Activated B cell treated with CpG ODN at 0.5 μM for 24 hours (primary cell): ENCODE measurements around the gene ALDH1A2. TPM values are rescaled to one million over a fixed set of nuclear protein-coding genes. Genes with fewer than 3 reads are reported as not detected.

Experiments used
- ATAC-seq: fragments of 200-7000 bp; cut with Tn5 transposase; one replicate; pipeline ENCODE4 v1.10.0; 2021; ENCODE audit warnings: low read depth, mild to moderate bottlenecking, moderate library complexity
- CTCF ChIA-PET: fragments of 350-600 bp; sonication (Branson Sonifier 250); formaldehyde crosslinking; loops from one replicate; lab custom pipeline; 2021; ENCODE audit warnings: antibody characterized with exemption; lab: Charles Lee
- POLR2A ChIA-PET: fragments of 350-600 bp; sonication (Branson Sonifier 250); formaldehyde crosslinking; loops from one replicate; lab custom pipeline; 2021; ENCODE audit warnings: antibody characterized with exemption; lab: Charles Lee
- DNase-seq: peaks from one replicate; pipeline ENCODE4 v3.0.0; 2022
- H3K27ac Mint-ChIP-seq: one replicate; pipeline ENCODE4 v1.8.0; 2020; ENCODE audit warnings: mixed read lengths
- H3K27me3 Mint-ChIP-seq: one replicate; pipeline ENCODE4 v1.8.0; 2021; ENCODE audit warnings: mixed read lengths
- H3K36me3 Mint-ChIP-seq: one replicate; pipeline ENCODE4 v1.8.0; 2021; ENCODE audit warnings: low read depth, mixed read lengths
- H3K4me1 Mint-ChIP-seq: one replicate; pipeline ENCODE4 v1.8.0; 2021; ENCODE audit warnings: mixed read lengths
- H3K4me3 Mint-ChIP-seq: one replicate; pipeline ENCODE4 v1.8.0; 2020; ENCODE audit warnings: mild to moderate bottlenecking, mixed read lengths
- H3K9me3 Mint-ChIP-seq: one replicate; pipeline ENCODE4 v1.8.0; 2020; ENCODE audit warnings: mixed read lengths
- intact Hi-C: fragments of 100-400 bp; cut with micrococcal nuclease; formaldehyde crosslinking; loops from one replicate; pipeline ENCODE4 v1.15.1; 2024
- total RNA-seq: library from RNA; stranded (reverse); gene quantifications from 2 replicates; pipeline ENCODE4 v1.2.3, GENCODE V29; 2022
- TF ChIP-seq, protein P1 (sequence below): fragments of 200-600 bp; IDR thresholded peaks from one replicate; pipeline ENCODE4 v1.8.0; 2022; ENCODE audit warnings: antibody characterized with exemption, mild to moderate bottlenecking

Gene ALDH1A2
- total RNA-seq, 1 donor from 2014 or later, result not detected

DNA sequence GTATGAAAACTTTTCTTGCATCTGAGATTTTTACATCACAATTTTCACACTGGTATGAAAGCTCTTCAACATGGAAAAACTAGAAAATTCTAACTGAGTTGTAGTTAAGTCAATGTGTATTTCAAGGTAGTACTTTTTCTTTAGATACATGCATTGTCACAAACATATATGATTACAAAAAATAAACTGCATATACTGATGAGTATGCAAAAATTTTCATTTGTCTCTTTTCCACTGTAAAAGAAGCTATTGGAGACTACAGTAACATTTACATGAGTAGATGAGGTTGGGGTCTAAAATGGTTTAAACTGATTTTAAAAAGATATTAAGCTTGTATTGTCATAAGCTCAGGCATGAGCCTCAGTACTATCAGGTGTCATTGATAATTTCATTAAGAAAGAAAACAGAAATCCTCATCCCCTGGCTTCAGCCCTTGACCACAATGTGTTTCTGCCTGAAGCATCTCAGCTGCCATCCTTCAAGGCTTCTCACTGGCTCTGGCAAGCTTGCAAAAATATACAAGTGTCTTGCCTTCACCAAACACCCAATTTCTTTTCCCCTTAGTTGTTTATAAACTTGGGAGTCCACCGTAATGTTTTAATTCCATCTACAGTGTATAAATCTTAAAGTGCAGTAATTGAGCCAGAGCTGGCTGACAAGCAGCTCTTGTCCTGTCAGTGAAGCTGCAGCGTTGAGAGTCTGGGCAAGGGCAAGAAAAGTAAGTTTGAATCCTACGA, 71.9 kb downstream of the ALDH1A2 start:
- no peak overlapping the region for H3K27ac Mint-ChIP-seq
- ChIA-PET CTCF (no interaction called here), POLR2A (no interaction called here)
- H3K4me1 Mint-ChIP-seq, result no peaks in the 10 kb centered on the region
- intact Hi-C loops, result no loop called here
- no peak overlapping the region for H3K4me3 Mint-ChIP-seq
- H3K36me3 Mint-ChIP-seq, result no peaks in the 10 kb centered on the region
- peaks cover 3% of the 10 kb centered on the region for H3K9me3 Mint-ChIP-seq
- peaks cover 26% of the 10 kb centered on the region for H3K27me3 Mint-ChIP-seq
- DNase-seq (no peak), ATAC-seq (no peak)
- TF ChIP-seq, protein P1, sequence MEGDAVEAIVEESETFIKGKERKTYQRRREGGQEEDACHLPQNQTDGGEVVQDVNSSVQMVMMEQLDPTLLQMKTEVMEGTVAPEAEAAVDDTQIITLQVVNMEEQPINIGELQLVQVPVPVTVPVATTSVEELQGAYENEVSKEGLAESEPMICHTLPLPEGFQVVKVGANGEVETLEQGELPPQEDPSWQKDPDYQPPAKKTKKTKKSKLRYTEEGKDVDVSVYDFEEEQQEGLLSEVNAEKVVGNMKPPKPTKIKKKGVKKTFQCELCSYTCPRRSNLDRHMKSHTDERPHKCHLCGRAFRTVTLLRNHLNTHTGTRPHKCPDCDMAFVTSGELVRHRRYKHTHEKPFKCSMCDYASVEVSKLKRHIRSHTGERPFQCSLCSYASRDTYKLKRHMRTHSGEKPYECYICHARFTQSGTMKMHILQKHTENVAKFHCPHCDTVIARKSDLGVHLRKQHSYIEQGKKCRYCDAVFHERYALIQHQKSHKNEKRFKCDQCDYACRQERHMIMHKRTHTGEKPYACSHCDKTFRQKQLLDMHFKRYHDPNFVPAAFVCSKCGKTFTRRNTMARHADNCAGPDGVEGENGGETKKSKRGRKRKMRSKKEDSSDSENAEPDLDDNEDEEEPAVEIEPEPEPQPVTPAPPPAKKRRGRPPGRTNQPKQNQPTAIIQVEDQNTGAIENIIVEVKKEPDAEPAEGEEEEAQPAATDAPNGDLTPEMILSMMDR, result no peak

DNA sequence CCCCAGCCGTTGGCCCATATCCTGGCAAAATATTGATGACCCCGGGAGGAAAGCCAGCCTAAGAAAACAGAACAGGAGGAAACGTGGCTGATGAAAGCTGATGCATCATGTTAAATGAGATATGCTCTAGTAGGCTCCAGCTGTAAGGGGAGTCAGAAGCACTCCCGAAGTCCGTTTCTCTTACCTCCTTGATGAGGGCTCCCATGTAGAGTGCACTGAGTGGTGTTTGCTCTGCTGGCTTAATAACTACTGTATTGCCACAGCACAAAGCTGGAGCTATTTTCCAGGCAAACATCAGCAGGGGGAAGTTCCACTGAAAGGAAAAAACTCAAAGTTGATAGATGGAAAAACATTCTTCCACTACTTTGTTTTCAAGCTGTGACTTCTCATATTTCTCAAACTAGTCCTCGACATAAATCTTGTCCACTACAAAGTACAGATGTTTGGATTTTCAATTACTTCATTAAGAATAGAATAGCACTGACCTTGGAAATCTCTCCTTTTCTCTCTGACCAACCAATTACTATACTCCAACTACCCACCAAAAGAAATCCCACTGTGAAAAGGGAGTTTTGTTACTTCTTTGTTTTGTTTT, 72.7 kb downstream of the ALDH1A2 start:
- Mint-ChIP-seq H3K9me3 (no peaks in the 10 kb centered on the region), H3K4me1 (no peaks in the 10 kb centered on the region), H3K27ac (no peak overlapping the region), H3K36me3 (no peaks in the 10 kb centered on the region), H3K4me3 (no peak overlapping the region), H3K27me3 (peaks cover 23% of the 10 kb centered on the region)
- POLR2A ChIA-PET, result no interaction called here
- ATAC-seq, result no peak
- DNase-seq, result no peak
- CTCF ChIA-PET, result no interaction called here
- TF ChIP-seq, protein P1, result no peak
- intact Hi-C loops, result no loop called here

DNA sequence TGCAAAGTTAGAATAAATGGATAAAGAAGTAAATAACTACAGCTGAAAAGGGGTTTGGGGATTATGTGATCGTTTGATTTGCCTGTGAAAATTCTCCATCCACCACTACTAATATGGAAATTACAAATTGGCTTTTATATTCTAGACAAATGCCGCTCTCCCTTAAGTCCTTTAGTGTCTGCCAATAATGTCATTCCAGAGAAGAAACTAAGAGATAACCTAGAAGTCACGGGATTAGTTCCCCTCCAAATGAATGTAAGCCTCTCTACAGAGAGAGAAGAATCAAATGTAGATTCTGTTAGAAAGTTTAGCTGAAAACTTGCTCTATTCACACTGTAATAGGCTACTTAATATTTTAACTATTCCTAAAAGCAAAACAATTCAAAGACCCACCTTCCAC, 92.0 kb downstream of the ALDH1A2 start:
- Mint-ChIP-seq H3K27ac (no peak overlapping the region), H3K9me3 (peaks cover 3% of the 10 kb centered on the region), H3K4me1 (no peaks in the 10 kb centered on the region), H3K36me3 (no peaks in the 10 kb centered on the region), H3K27me3 (no peaks in the 10 kb centered on the region), H3K4me3 (no peak overlapping the region)
- no peak for ATAC-seq
- TF ChIP-seq, protein P1, result no peak
- intact Hi-C loops, result no loop called here
- CTCF ChIA-PET, result no interaction called here
- POLR2A ChIA-PET, result no interaction called here
- DNase-seq, result no peak

DNA sequence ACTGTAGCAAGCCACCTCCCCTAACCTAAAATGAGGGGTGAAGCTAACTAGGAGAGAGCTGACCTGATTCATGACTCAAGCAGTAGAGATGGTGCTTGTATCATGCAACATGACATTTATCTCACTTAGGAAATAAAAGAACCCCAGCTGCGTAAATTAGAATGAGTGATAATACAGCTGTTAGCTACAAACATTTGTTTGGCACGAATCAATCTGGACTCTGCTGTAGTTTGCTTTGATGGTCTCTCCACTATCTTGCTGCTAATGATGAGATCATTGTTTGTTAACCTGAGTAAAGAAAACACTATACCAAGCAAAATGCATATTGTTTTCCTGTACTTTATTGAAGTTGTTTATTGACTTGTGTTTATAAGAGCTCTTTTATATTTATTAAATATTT, 92.6 kb downstream of the ALDH1A2 start:
- CTCF ChIA-PET, result no interaction called here
- POLR2A ChIA-PET, result no interaction called here

DNA sequence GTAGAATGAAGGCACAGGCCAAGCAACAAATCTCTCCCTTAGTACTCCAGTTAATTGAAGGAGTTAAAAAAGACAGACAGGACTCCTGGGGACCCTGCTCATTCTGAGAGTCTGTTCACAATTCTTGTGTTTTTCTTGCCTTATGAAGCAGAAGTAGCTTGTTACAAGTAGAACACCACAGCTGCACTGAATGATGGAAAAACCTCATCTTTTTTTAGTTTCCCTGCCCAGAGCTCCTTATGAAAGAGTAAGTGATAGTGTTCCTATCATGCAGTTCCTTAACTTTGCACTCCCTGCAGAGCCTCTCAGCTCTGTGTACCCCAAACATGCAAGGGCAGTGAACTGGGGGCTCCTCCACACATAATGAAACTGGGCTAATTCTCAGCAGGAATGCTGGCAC, 95.5 kb downstream of the ALDH1A2 start:
- intact Hi-C loops, result no loop called here
- H3K27ac Mint-ChIP-seq, result no peak overlapping the region
- H3K9me3 Mint-ChIP-seq, result no peaks in the 10 kb centered on the region
- H3K36me3 Mint-ChIP-seq, result no peaks in the 10 kb centered on the region
- CTCF ChIA-PET, result no interaction called here
- DNase-seq (no peak), ATAC-seq (no peak)
- TF ChIP-seq, protein P1, result no peak
- no peaks in the 10 kb centered on the region for H3K4me1 Mint-ChIP-seq
- POLR2A ChIA-PET, result no interaction called here
- H3K4me3 Mint-ChIP-seq, result no peak overlapping the region
- no peaks in the 10 kb centered on the region for H3K27me3 Mint-ChIP-seq

More for the DNA sequence above, 92.6 kb downstream of the ALDH1A2 start:
- no peak for ATAC-seq
- intact Hi-C loops, result no loop called here
- Mint-ChIP-seq H3K36me3 (no peaks in the 10 kb centered on the region), H3K4me3 (no peak overlapping the region), H3K27ac (no peak overlapping the region), H3K9me3 (peaks cover 3% of the 10 kb centered on the region), H3K4me1 (no peaks in the 10 kb centered on the region), H3K27me3 (no peaks in the 10 kb centered on the region)
- TF ChIP-seq, protein P1, result no peak
- no peak for DNase-seq
